HL-60 (cell line): ENCODE data around the gene GADD45B.

Source experiments
- DNase-seq, 2 experiments: peaks; one replicate each; pipeline ENCODE4 v3.0.0-alpha.2; 2010 to 2020; ENCODE audit warnings: low read depth in 1 of 2, low spot score in 1 of 2
- H3K27ac ChIP-seq: fragments of 250-450 bp; sonication (Bioruptor Pico); replicated peaks from 2 replicates; pipeline ENCODE4 v1.5.1; 2020; ENCODE audit warnings: mild to moderate bottlenecking, moderate library complexity
- H3K27me3 ChIP-seq: fragments of 250-450 bp; sonication (Bioruptor Pico); 2 replicates; pipeline ENCODE4 v1.5.1; 2021; ENCODE audit warnings: mild to moderate bottlenecking, moderate library complexity; ENCODE audit not compliant: insufficient read depth, poor library complexity, severe bottlenecking
- H3K4me3 ChIP-seq: replicated peaks from 2 replicates; pipeline ENCODE4 v1.5.1; 2011; ENCODE audit warnings: mild to moderate bottlenecking, control low read depth, low read length; ENCODE audit not compliant: insufficient read depth
- GABPA ChIP-seq: IDR thresholded peaks from 2 replicates; pipeline ENCODE4 v1.6.1; 2012; ENCODE audit warnings: low read depth
- POLR2AphosphoS5 ChIP-seq: IDR thresholded peaks from 2 replicates; pipeline ENCODE4 v1.6.1; 2012; ENCODE audit warnings: low read depth
- SPI1 ChIP-seq: IDR thresholded peaks from 2 replicates; pipeline ENCODE4 v1.6.1; 2012; ENCODE audit warnings: low read depth, mild to moderate bottlenecking, borderline replicate concordance
- TF ChIP-seq, protein P1 (sequence below): IDR thresholded peaks from 2 replicates; pipeline ENCODE4 v1.6.1; 2012; ENCODE audit warnings: low read depth; ENCODE audit not compliant: insufficient replicate concordance
- TF ChIP-seq, protein P2 (sequence below): IDR thresholded peaks from one replicate; pipeline ENCODE4 v1.5.1; 2011; ENCODE audit warnings: low read length, control low read depth, inconsistent platforms; ENCODE audit not compliant: insufficient read depth

GADD45B gene

DNA sequence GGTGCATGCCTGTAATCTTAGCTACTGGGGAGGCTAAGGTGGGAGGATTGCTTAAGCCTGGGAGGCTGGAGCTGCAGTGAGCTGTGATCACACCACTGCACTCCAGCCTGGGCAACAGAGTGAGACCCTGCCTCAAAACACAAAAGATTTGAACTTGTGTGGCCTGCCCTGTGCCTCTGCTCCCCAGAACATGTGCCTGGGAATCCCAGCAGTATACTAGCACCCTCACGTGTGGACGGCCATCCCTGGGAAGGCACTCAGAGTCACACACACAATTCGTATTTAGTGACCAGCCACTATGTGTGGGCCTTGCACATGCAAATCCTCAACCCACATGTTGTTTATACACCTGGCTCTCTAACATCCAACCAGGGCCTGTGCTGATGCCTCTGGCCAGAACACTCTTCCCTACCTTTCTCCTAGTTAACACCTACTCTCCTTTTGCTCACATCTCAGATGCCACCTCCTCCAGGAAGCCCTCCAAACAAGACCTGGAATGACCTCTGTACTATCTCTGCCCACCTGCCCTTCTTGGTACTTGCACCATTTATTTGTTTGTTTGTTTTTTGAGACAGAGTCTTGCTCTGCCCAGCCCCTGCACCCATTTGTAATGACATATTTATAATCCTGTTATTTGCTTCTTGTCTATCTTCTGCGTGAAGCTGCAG, 7.7 kb downstream of the GADD45B start:
- Histone ChIP-seq H3K4me3 (no peak overlapping the region), H3K27me3 (peaks cover 2% of the 10 kb centered on the region), H3K27ac (no peak overlapping the region)
- TF ChIP-seq, protein P1, sequence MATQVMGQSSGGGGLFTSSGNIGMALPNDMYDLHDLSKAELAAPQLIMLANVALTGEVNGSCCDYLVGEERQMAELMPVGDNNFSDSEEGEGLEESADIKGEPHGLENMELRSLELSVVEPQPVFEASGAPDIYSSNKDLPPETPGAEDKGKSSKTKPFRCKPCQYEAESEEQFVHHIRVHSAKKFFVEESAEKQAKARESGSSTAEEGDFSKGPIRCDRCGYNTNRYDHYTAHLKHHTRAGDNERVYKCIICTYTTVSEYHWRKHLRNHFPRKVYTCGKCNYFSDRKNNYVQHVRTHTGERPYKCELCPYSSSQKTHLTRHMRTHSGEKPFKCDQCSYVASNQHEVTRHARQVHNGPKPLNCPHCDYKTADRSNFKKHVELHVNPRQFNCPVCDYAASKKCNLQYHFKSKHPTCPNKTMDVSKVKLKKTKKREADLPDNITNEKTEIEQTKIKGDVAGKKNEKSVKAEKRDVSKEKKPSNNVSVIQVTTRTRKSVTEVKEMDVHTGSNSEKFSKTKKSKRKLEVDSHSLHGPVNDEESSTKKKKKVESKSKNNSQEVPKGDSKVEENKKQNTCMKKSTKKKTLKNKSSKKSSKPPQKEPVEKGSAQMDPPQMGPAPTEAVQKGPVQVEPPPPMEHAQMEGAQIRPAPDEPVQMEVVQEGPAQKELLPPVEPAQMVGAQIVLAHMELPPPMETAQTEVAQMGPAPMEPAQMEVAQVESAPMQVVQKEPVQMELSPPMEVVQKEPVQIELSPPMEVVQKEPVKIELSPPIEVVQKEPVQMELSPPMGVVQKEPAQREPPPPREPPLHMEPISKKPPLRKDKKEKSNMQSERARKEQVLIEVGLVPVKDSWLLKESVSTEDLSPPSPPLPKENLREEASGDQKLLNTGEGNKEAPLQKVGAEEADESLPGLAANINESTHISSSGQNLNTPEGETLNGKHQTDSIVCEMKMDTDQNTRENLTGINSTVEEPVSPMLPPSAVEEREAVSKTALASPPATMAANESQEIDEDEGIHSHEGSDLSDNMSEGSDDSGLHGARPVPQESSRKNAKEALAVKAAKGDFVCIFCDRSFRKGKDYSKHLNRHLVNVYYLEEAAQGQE, result no peak
- TF ChIP-seq GABPA, result no peak
- no peak for TF ChIP-seq SPI1
- TF ChIP-seq, protein P2, sequence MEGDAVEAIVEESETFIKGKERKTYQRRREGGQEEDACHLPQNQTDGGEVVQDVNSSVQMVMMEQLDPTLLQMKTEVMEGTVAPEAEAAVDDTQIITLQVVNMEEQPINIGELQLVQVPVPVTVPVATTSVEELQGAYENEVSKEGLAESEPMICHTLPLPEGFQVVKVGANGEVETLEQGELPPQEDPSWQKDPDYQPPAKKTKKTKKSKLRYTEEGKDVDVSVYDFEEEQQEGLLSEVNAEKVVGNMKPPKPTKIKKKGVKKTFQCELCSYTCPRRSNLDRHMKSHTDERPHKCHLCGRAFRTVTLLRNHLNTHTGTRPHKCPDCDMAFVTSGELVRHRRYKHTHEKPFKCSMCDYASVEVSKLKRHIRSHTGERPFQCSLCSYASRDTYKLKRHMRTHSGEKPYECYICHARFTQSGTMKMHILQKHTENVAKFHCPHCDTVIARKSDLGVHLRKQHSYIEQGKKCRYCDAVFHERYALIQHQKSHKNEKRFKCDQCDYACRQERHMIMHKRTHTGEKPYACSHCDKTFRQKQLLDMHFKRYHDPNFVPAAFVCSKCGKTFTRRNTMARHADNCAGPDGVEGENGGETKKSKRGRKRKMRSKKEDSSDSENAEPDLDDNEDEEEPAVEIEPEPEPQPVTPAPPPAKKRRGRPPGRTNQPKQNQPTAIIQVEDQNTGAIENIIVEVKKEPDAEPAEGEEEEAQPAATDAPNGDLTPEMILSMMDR, result no peak
- TF ChIP-seq POLR2AphosphoS5, result no peak
- no peak for DNase-seq

DNA sequence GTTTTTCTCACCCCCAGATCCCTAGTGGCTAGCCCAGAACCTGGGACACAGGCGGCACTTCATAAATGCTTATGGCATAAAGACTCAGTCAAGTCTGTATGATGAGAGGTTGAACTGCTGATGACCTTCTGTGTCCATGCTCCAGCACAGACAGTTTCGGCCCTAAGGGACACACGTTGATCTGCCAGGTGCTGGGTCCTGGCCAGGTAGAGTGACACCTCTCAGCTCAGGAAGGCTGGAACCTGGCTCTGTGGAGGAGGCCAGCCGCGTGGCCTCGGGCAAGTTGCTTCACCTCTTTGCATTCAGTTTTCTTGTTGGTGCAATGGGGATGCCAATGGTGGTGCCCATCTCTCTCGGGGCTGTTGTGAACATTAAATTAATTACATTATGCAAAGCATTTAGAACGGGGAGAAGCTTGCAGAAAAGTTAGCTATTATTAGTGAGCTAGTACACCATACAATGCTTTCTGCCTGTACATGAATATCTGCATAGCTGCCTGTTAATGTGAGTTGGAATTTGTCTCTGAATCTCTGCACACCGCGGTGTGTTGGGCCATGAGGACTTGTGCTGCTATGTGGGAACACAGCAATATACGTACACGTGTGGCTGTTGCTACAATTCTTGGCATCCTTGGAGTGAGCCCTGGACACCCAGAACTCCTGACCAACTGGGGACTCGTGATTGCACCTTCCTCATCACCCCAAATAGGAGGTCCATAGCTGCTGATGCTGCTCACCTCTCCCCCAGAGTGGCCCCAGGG, 8.4 kb downstream of the GADD45B start:
- no peak overlapping the region for H3K27ac ChIP-seq
- no peak for DNase-seq
- H3K27me3 ChIP-seq, result peaks cover 5% of the 10 kb centered on the region
- no peak overlapping the region for H3K4me3 ChIP-seq
- TF ChIP-seq POLR2AphosphoS5, result no peak
- TF ChIP-seq GABPA, result no peak
- TF ChIP-seq, protein P1, result no peak
- no peak for TF ChIP-seq SPI1
- TF ChIP-seq, protein P2, result no peak

DNA sequence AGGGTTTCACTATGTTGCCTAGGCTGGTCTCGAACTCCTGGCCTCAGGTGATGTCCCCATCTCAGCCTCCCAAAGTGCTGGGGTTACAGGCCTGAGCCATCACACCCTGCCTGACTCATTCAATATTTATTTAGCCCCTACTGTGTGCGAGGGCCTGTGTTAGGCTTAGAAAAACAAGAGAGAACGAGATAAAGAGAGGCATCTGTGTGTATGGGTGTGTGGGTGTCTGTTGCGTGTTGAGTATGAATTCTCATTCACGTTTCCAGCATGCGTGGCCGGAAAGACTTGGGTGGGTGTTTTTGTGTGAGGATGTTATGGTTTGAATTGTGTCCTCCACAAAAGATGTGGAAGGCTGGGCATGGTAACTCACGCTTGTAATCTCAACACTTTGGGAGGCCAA, 9.5 kb downstream of the GADD45B start:
- no peak for TF ChIP-seq SPI1
- TF ChIP-seq POLR2AphosphoS5, result no peak
- TF ChIP-seq, protein P1, result no peak
- TF ChIP-seq GABPA, result no peak
- Histone ChIP-seq H3K27ac (no peak overlapping the region), H3K4me3 (no peak overlapping the region), H3K27me3 (peaks cover 10% of the 10 kb centered on the region)
- no peak for DNase-seq
